H1 (cell line): ENCODE measurements around the gene GIPR. TPM values are rescaled to one million over a fixed set of nuclear protein-coding genes. Genes with fewer than 3 reads are reported as not detected.
A peak's percentile ranks its signal among the peaks of the same experiment; 100 is the strongest.

Source experiments
- ASH2L ChIP-seq: fragments of 200-600, 300-600 bp; sonication (generic); IDR thresholded peaks from one replicate; pipeline ENCODE4 v1.7.1; 2017; ENCODE audit warnings: low read length
- GTF2F1 ChIP-seq: IDR thresholded peaks from 2 replicates; pipeline ENCODE4 v1.6.1; 2012; ENCODE audit warnings: low read depth, low read length, improper control_type of control experiment, borderline replicate concordance
- KDM5A ChIP-seq: fragments of 200-600 bp; IDR thresholded peaks from 2 replicates; pipeline ENCODE4 v1.7.1; 2012; ENCODE audit warnings: mild to moderate bottlenecking, low read length, inconsistent platforms, mixed read lengths
- POLR2A ChIP-seq, 2 experiments: IDR thresholded peaks; 1 replicate in 1 of 2; 2 replicates in 1 of 2; pipeline ENCODE4 v1.6.1; 2011; ENCODE audit warnings: low read depth in 2 of 2, low read length in 2 of 2, mild to moderate bottlenecking in 2 of 2; ENCODE audit errors: control extremely low read depth in 1 of 2
- RXRA ChIP-seq: IDR thresholded peaks from 2 replicates; pipeline ENCODE4 v1.6.1; 2011; ENCODE audit warnings: low read depth, mild to moderate bottlenecking, low read length, moderate library complexity; ENCODE audit not compliant: insufficient read depth
- SIN3A ChIP-seq, 2 experiments: IDR thresholded peaks in 1 of 2; conservative IDR thresholded peaks in 1 of 2; 2 replicates each; pipeline ENCODE4 v1.6.1; 2011 to 2012; ENCODE audit warnings: low read length in 2 of 2, improper control_type of control experiment in 1 of 2, low read depth in 1 of 2, mild to moderate bottlenecking in 1 of 2
- TBP ChIP-seq: IDR thresholded peaks from 2 replicates; pipeline ENCODE4 v1.6.1; 2011; ENCODE audit warnings: low read depth, low read length, improper control_type of control experiment
- polyA plus RNA-seq, 7 experiments: library from polyadenylated mRNA; depleted of rRNA in 3 of 7; stranded (reverse) in 5 of 7; unstranded in 2 of 7; fragments of >200 nt in 5 of 7; fragments of 200-250 nt in 2 of 7; gene quantifications; 1 replicate in 5 of 7; 2 replicates in 1 of 7; 4 replicates in 1 of 7; pipeline versions ENCODE4 v1.2.1 to v1.2.3, GENCODE V29; 2011 to 2013; ENCODE audit warnings: missing spikeins in 2 of 7, mixed read lengths in 2 of 7
- total RNA-seq: library from RNA; stranded (reverse); fragmentation: NEBNext Ultra II Directional; extraction: Animal tissue kit (Norgen Biotek cat#: 25700); gene quantifications from 2 replicates; pipeline ENCODE4 v1.2.1, GENCODE V29; 2021

GIPR gene
- total and polyA plus RNA-seq, 2 of the 8 experiments (the other 6 are each of a cell fraction or from before 2014, with no cell fraction given): 0.42 to 1.3 TPM

GRCh38 chr19:45693106-45693788 lies 25.2 kb downstream of the GIPR start (continued):
- TF ChIP-seq GTF2F1 (0 out of 2 replicates have a peak, but pooled peaks have one; percentile 30), RXRA (0 out of 2 replicates have a peak, but pooled peaks have one; percentile 82), TBP (peak; percentile 47; the same call in 1 of the 2 replicates), SIN3A (conservative IDR thresholded peaks at IDR 0.05 in 1 of 2, IDR thresholded peaks at IDR 0.05 in 1 of 2; ENCODE audit: low read depth in 1 of 2, low read length in 2 of 2) (peak; percentile 51 to 56; a peak in 1 of 4 replicates), ASH2L (peak; percentile 1), POLR2A (IDR thresholded peaks at IDR 0.05; ENCODE audit: control extremely low read depth in 1 of 2, low read depth in 2 of 2, low read length in 2 of 2) (0 out of 3 replicates have a peak, but pooled peaks of 1 of the 2 experiments have one; percentile 12), KDM5A (no peak)
